Bronchial epithelial cell (primary cell): ENCODE measurements around the gene PTGER1. TPM values are rescaled to one million over a fixed set of nuclear protein-coding genes. Genes with fewer than 3 reads are reported as not detected.

Experiments used
- DNase-seq: peaks from one replicate; pipeline ENCODE4 v3.0.0-alpha.2; 2010; ENCODE audit warnings: low read depth
- FAIRE-seq: peaks from 2 replicates; lab custom pipeline; 2011; peaks lifted over from hg19 to GRCh38; lab: Jason Lieb, UNC
- H3K27me3 ChIP-seq: 2 replicates; pipeline ENCODE4 v1.5.1; 2011; ENCODE audit warnings: low read length; ENCODE audit not compliant: control insufficient read depth, insufficient read depth
- H3K36me3 ChIP-seq: 2 replicates; pipeline ENCODE4 v1.5.1; 2011; ENCODE audit warnings: low read length; ENCODE audit not compliant: control insufficient read depth, insufficient read depth
- H3K4me3 ChIP-seq: 2 replicates; pipeline ENCODE4 v1.5.1; 2011; ENCODE audit warnings: mild to moderate bottlenecking, low read depth, low read length, control low read depth
- total RNA-seq: library from RNA; depleted of rRNA; stranded (reverse); fragments of >200 nt; gene quantifications from 2 replicates; pipeline ENCODE4 v1.2.1, GENCODE V29; 2014
- TF ChIP-seq, protein P1 (sequence below): IDR thresholded peaks from 2 replicates; pipeline ENCODE4 v1.5.1; 2011; ENCODE audit warnings: mild to moderate bottlenecking, moderate library complexity, low read length, control low read depth, inconsistent platforms; ENCODE audit not compliant: insufficient read depth, severe bottlenecking

Gene PTGER1
- total RNA-seq, 1 donor from 2014 or later = 2.6 TPM

DNA sequence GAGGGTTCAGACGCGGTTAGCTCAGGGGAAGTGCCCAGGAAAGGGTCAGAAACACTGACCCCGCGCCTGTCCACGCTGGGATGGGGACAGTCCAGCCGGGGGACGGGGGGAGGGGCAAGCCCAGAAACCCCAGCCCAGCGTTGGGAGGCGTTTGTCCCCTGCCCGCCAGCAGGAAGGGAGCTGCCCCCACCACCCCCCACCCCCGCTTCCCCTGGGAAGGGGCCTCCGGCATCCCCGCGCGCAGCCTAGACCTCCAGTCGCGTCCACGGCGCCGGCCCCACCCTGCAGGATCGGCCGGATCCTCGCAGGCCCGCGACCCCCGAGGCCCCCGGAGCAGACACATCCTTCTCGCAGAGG is 20.5 kb upstream of the PTGER1 start:
- FAIRE-seq = no peak
- Histone ChIP-seq H3K4me3 (peak overlapping the region; percentile 82), H3K36me3 (peaks cover 16% of the 10 kb centered on the region), H3K27me3 (no peaks in the 10 kb centered on the region)
- TF ChIP-seq, protein P1, sequence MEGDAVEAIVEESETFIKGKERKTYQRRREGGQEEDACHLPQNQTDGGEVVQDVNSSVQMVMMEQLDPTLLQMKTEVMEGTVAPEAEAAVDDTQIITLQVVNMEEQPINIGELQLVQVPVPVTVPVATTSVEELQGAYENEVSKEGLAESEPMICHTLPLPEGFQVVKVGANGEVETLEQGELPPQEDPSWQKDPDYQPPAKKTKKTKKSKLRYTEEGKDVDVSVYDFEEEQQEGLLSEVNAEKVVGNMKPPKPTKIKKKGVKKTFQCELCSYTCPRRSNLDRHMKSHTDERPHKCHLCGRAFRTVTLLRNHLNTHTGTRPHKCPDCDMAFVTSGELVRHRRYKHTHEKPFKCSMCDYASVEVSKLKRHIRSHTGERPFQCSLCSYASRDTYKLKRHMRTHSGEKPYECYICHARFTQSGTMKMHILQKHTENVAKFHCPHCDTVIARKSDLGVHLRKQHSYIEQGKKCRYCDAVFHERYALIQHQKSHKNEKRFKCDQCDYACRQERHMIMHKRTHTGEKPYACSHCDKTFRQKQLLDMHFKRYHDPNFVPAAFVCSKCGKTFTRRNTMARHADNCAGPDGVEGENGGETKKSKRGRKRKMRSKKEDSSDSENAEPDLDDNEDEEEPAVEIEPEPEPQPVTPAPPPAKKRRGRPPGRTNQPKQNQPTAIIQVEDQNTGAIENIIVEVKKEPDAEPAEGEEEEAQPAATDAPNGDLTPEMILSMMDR = no peak
- no peak for DNase-seq

- peaks cover 16% of the 10 kb centered on the region for H3K36me3 ChIP-seq
- no peaks in the 10 kb centered on the region for H3K27me3 ChIP-seq
- FAIRE-seq (no peak), DNase-seq (peak; percentile 70)
- TF ChIP-seq, protein P1 = no peak
- peak overlapping the region; percentile 82 for H3K4me3 ChIP-seq
Measured at GRCh38 chr19:14494910-14495671, 19.9 kb upstream of the PTGER1 start.

GRCh38 chr19:14494411-14494810 is 19.3 kb upstream of the PTGER1 start:
- peak overlapping the region; percentile 82 for H3K4me3 ChIP-seq
- TF ChIP-seq, protein P1 = no peak
- FAIRE-seq (no peak), DNase-seq (no peak)
- H3K36me3 ChIP-seq = peaks cover 17% of the 10 kb centered on the region
- H3K27me3 ChIP-seq = no peaks in the 10 kb centered on the region

- no peak overlapping the region for H3K4me3 ChIP-seq
- TF ChIP-seq, protein P1 = no peak
- no peaks in the 10 kb centered on the region for H3K27me3 ChIP-seq
- peaks cover 20% of the 10 kb centered on the region for H3K36me3 ChIP-seq
- DNase-seq = no peak
- no peak for FAIRE-seq
Measured at GRCh38 chr19:14492756-14493337, 17.7 kb upstream of the PTGER1 start.

- no peak for DNase-seq
- H3K27me3 ChIP-seq = no peaks in the 10 kb centered on the region
Measured at GRCh38 chr19:14487370-14488125, 12.4 kb upstream of the PTGER1 start.

More at GRCh38 chr19:14487370-14488125, 12.4 kb upstream of the PTGER1 start:
- no peak overlapping the region for H3K4me3 ChIP-seq
- TF ChIP-seq, protein P1 = no peak
- no peak for FAIRE-seq
- H3K36me3 ChIP-seq = peaks cover 18% of the 10 kb centered on the region
